Hepatocyte (in vitro differentiated cells): ENCODE data around the gene PI4KA. TPM values are rescaled to one million over a fixed set of nuclear protein-coding genes. Genes with fewer than 3 reads are reported as not detected.

Experiments used
- DNase-seq: peaks from one replicate; pipeline ENCODE4 v3.0.0-alpha.2; 2016; ENCODE audit warnings: low spot score
- H2AFZ ChIP-seq: fragments of 200-600 bp; sonication (generic); 2 replicates; pipeline ENCODE4 v1.6.0; 2016; ENCODE audit warnings: antibody characterized with exemption, mild to moderate bottlenecking
- H3K27ac ChIP-seq: fragments of 200-600 bp; sonication (generic); 2 replicates; pipeline ENCODE4 v1.5.1; 2016; ENCODE audit warnings: mild to moderate bottlenecking
- H3K27me3 ChIP-seq: fragments of 200-600 bp; sonication (generic); 2 replicates; pipeline ENCODE4 v1.6.1; 2016
- H3K36me3 ChIP-seq: fragments of 200-600 bp; sonication (generic); replicated peaks from 2 replicates; pipeline ENCODE4 v1.5.1; 2016; ENCODE audit warnings: low read depth; ENCODE audit not compliant: insufficient read depth
- H3K4me1 ChIP-seq: fragments of 200-600 bp; sonication (generic); 2 replicates; pipeline ENCODE4 v1.5.1; 2016; ENCODE audit warnings: mild to moderate bottlenecking, moderate library complexity; ENCODE audit not compliant: insufficient read depth
- H3K4me2 ChIP-seq: fragments of 200-600 bp; sonication (generic); 2 replicates; pipeline ENCODE4 v1.6.0; 2016
- H3K4me3 ChIP-seq: fragments of 200-600 bp; sonication (generic); 2 replicates; pipeline ENCODE4 v1.5.1; 2016; ENCODE audit warnings: mild to moderate bottlenecking
- H3K79me2 ChIP-seq: fragments of 200-600 bp; sonication (generic); 2 replicates; pipeline ENCODE4 v1.6.0; 2017; ENCODE audit warnings: mild to moderate bottlenecking
- H3K9me2 ChIP-seq: fragments of 200-600 bp; sonication (generic); replicated peaks from 2 replicates; pipeline ENCODE4 v1.6.0; 2017; ENCODE audit warnings: mild to moderate bottlenecking; ENCODE audit not compliant: insufficient read depth
- H3K9me3 ChIP-seq: fragments of 200-600 bp; sonication (generic); 2 replicates; pipeline ENCODE4 v1.5.1; 2016; ENCODE audit warnings: low read depth, mild to moderate bottlenecking
- H4K20me1 ChIP-seq: fragments of 200-600 bp; sonication (generic); 2 replicates; pipeline ENCODE4 v1.6.0; 2016; ENCODE audit warnings: mild to moderate bottlenecking; ENCODE audit not compliant: insufficient read depth, poor library complexity, severe bottlenecking
- CTCF ChIP-seq: fragments of 200-600 bp; sonication (generic); IDR thresholded peaks from 2 replicates; pipeline ENCODE4 v1.5.1; 2016; ENCODE audit warnings: antibody characterized with exemption, mild to moderate bottlenecking; ENCODE audit not compliant: poor library complexity
- EZH2 ChIP-seq: fragments of 200-600 bp; sonication (generic); IDR thresholded peaks from 2 replicates; pipeline ENCODE4 v1.6.1; 2016; ENCODE audit warnings: antibody characterized with exemption, mild to moderate bottlenecking, borderline replicate concordance
- EZH2phosphoT487 ChIP-seq: fragments of 200-600 bp; sonication (generic); IDR thresholded peaks from one replicate; pipeline ENCODE4 v1.6.1; 2018; ENCODE audit warnings: antibody characterized with exemption, mild to moderate bottlenecking, low read depth, moderate library complexity; ENCODE audit not compliant: unreplicated experiment, severe bottlenecking
- WGBS: methylation state at CpG from one replicate; pipeline ENCODE4 v1.1.6; 2016; ENCODE audit warnings: low lambda C conversion rate; ENCODE audit errors: missing lambda C conversion rate; 5-methylcytosine and 5-hydroxymethylcytosine counted together
- polyA plus RNA-seq: library from polyadenylated mRNA; unstranded; fragments of >200 nt; fragmentation: Nextera tagmentation; extraction: Ambion mirVana; gene quantifications from 2 replicates; pipeline ENCODE4 v1.2.1, GENCODE V29; 2016
- total RNA-seq: library from RNA; depleted of rRNA; stranded (reverse); fragments of >200 nt; gene quantifications from 2 replicates; pipeline ENCODE4 v1.2.3, GENCODE V29; 2014

The PI4KA gene
- total and polyA plus RNA-seq, 2 experiments from 2014 or later: 59.1 to 75.7 TPM

GRCh38 chr22:20659920-20660319 is 198.7 kb downstream of the PI4KA start:
- no peak for TF ChIP-seq EZH2
- no peak for TF ChIP-seq CTCF
- no peak for TF ChIP-seq EZH2phosphoT487
- no peaks in the 10 kb centered on the region for H3K4me1 ChIP-seq
- no peak overlapping the region for H3K4me2 ChIP-seq
- no peak overlapping the region for H3K27ac ChIP-seq
- H3K9me2 ChIP-seq: no peaks in the 10 kb centered on the region
- H3K27me3 ChIP-seq: peaks cover 10% of the 10 kb centered on the region
- no peaks in the 10 kb centered on the region for H3K9me3 ChIP-seq
- no peaks in the 10 kb centered on the region for H3K79me2 ChIP-seq
- no peak for DNase-seq
- 79% methylated on average over 2 of the region's 2 CpGs for WGBS
- H3K36me3 ChIP-seq: no peaks in the 10 kb centered on the region
- no peak overlapping the region for H2AFZ ChIP-seq
- H3K4me3 ChIP-seq: no peak overlapping the region
- no peaks in the 10 kb centered on the region for H4K20me1 ChIP-seq

GRCh38 chr22:20659258-20659657 is 199.4 kb downstream of the PI4KA start:
- no CpG with 5 or more reads among the region's 1 CpG for WGBS
- DNase-seq: no peak

GRCh38 chr22:20658433-20659222 is 200.0 kb downstream of the PI4KA start:
- no peaks in the 10 kb centered on the region for H3K4me1 ChIP-seq
- TF ChIP-seq CTCF: no peak
- no peak for TF ChIP-seq EZH2phosphoT487
- TF ChIP-seq EZH2: no peak
- no peaks in the 10 kb centered on the region for H3K79me2 ChIP-seq
- H2AFZ ChIP-seq: no peak overlapping the region
- H3K9me2 ChIP-seq: no peaks in the 10 kb centered on the region
- WGBS: 73% methylated on average over 11 of the region's 11 CpGs
- DNase-seq: no peak
- H4K20me1 ChIP-seq: no peaks in the 10 kb centered on the region
- H3K27ac ChIP-seq: no peak overlapping the region
- no peaks in the 10 kb centered on the region for H3K36me3 ChIP-seq
- no peak overlapping the region for H3K4me2 ChIP-seq
- H3K9me3 ChIP-seq: no peaks in the 10 kb centered on the region
- H3K27me3 ChIP-seq: peaks cover 10% of the 10 kb centered on the region
- no peak overlapping the region for H3K4me3 ChIP-seq

More at GRCh38 chr22:20659258-20659657, 199.4 kb downstream of the PI4KA start:
- Histone ChIP-seq H3K9me3 (no peaks in the 10 kb centered on the region), H3K9me2 (no peaks in the 10 kb centered on the region), H3K4me3 (no peak overlapping the region), H3K36me3 (no peaks in the 10 kb centered on the region), H3K27ac (no peak overlapping the region), H3K4me2 (no peak overlapping the region), H3K79me2 (no peaks in the 10 kb centered on the region), H3K4me1 (no peaks in the 10 kb centered on the region), H4K20me1 (no peaks in the 10 kb centered on the region), H3K27me3 (peaks cover 10% of the 10 kb centered on the region), H2AFZ (no peak overlapping the region)
- TF ChIP-seq CTCF: no peak
- no peak for TF ChIP-seq EZH2
- TF ChIP-seq EZH2phosphoT487: no peak
